Liver (tissue), 3 donors: ENCODE results near the gene CBFB.

Experiments used
- EGR1 ChIP-seq, 2 donors: IDR thresholded peaks; 2 replicates each; pipeline ENCODE4 v1.6.1; 2016 to 2018; ENCODE audit warnings: antibody characterized with exemption in 2 of 2, low read depth in 2 of 2
- FOXA1 ChIP-seq: IDR thresholded peaks from 2 replicates; pipeline ENCODE4 v1.6.1; 2016; ENCODE audit warnings: antibody characterized with exemption
- GABPA ChIP-seq, 2 donors: IDR thresholded peaks in 1 of 2; conservative IDR thresholded peaks in 1 of 2; 2 replicates each; pipeline ENCODE4 v1.6.1; 2016; ENCODE audit warnings: antibody characterized with exemption in 2 of 2, mild to moderate bottlenecking in 1 of 2, moderate library complexity in 1 of 2
- JUND ChIP-seq, 2 donors: IDR thresholded peaks; 2 replicates each; pipeline ENCODE4 v1.6.1; 2016; ENCODE audit warnings: antibody characterized with exemption in 2 of 2
- NR2F2 ChIP-seq: IDR thresholded peaks from 2 replicates; pipeline ENCODE4 v1.6.1; 2016; ENCODE audit warnings: antibody characterized with exemption
- RAD21 ChIP-seq, 2 donors: IDR thresholded peaks; 2 replicates each; pipeline ENCODE4 v1.6.1; 2016; ENCODE audit warnings: antibody characterized with exemption in 2 of 2, mild to moderate bottlenecking in 2 of 2
- REST ChIP-seq: IDR thresholded peaks from 2 replicates; pipeline ENCODE4 v1.6.1; 2016; ENCODE audit warnings: antibody characterized with exemption, mild to moderate bottlenecking
- SP1 ChIP-seq: IDR thresholded peaks from 2 replicates; pipeline ENCODE4 v1.6.1; 2018; ENCODE audit warnings: antibody characterized with exemption, mild to moderate bottlenecking
- TAF1 ChIP-seq: conservative IDR thresholded peaks from 2 replicates; pipeline ENCODE4 v1.6.1; 2016; ENCODE audit warnings: antibody characterized with exemption, mild to moderate bottlenecking
- YY1 ChIP-seq: IDR thresholded peaks from 2 replicates; pipeline ENCODE4 v1.6.1; 2016; ENCODE audit warnings: antibody characterized with exemption, mild to moderate bottlenecking
- ZBTB33 ChIP-seq: IDR thresholded peaks from 2 replicates; pipeline ENCODE4 v1.6.1; 2016; ENCODE audit warnings: antibody characterized with exemption
- TF ChIP-seq, protein P1 (sequence below): fragments of 150-350 bp; IDR thresholded peaks from 2 replicates; pipeline ENCODE4 v1.5.1; 2017; ENCODE audit warnings: improper control_type of control experiment, low read depth, low read length; ENCODE audit not compliant: missing input control
- TF ChIP-seq, protein P2 (sequence below): IDR thresholded peaks from 2 replicates; pipeline ENCODE4 v1.6.1; 2016; ENCODE audit warnings: antibody characterized with exemption
- TF ChIP-seq, protein P3 (sequence below): IDR thresholded peaks from 2 replicates; pipeline ENCODE4 v1.6.1; 2016; ENCODE audit warnings: antibody characterized with exemption
- donor health status: healthy.
- donor health status: healthy.

DNA sequence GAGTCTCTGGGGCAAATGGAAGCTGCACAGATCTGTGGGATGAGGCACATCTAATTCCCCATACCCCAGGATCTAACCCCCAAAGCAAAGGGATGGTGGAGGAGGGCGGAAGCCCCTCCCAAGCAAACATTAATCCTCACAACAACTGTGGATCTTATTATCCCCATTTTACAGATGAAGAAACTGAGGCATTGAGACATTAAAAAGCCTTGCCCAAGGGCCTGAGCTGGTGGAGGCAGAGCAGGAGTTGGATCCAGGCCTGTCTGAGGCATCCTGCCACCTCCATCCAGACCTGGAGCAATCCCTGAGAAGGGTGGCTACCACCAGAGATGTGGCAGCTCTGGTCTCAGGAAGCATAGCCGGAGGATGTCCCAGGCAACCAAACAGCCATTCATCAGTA is 17.7 kb upstream of the CBFB start:
- TF ChIP-seq, protein P1, sequence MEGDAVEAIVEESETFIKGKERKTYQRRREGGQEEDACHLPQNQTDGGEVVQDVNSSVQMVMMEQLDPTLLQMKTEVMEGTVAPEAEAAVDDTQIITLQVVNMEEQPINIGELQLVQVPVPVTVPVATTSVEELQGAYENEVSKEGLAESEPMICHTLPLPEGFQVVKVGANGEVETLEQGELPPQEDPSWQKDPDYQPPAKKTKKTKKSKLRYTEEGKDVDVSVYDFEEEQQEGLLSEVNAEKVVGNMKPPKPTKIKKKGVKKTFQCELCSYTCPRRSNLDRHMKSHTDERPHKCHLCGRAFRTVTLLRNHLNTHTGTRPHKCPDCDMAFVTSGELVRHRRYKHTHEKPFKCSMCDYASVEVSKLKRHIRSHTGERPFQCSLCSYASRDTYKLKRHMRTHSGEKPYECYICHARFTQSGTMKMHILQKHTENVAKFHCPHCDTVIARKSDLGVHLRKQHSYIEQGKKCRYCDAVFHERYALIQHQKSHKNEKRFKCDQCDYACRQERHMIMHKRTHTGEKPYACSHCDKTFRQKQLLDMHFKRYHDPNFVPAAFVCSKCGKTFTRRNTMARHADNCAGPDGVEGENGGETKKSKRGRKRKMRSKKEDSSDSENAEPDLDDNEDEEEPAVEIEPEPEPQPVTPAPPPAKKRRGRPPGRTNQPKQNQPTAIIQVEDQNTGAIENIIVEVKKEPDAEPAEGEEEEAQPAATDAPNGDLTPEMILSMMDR = no peak
- TF ChIP-seq, protein P2, sequence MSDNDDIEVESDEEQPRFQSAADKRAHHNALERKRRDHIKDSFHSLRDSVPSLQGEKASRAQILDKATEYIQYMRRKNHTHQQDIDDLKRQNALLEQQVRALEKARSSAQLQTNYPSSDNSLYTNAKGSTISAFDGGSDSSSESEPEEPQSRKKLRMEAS = no peak
- TF ChIP-seq YY1 (no peak), SP1 (no peak), RAD21 (IDR thresholded peaks at IDR 0.05) (no peak), REST (no peak), EGR1 (IDR thresholded peaks at IDR 0.05; ENCODE audit: low read depth in 2 of 2) (no peak), TAF1 (no peak), JUND (IDR thresholded peaks at IDR 0.05) (no peak), NR2F2 (no peak), GABPA (IDR thresholded peaks at IDR 0.05 in 1 of 2, conservative IDR thresholded peaks at IDR 0.05 in 1 of 2) (no peak), FOXA1 (no peak), ZBTB33 (no peak)
- TF ChIP-seq, protein P3, sequence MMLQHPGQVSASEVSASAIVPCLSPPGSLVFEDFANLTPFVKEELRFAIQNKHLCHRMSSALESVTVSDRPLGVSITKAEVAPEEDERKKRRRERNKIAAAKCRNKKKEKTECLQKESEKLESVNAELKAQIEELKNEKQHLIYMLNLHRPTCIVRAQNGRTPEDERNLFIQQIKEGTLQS = no peak
